Sciatic nerve (tissue), 2 donors: ENCODE results near the gene SNX13. TPM values are rescaled to one million over a fixed set of nuclear protein-coding genes. Genes with fewer than 3 reads are reported as not detected.
"Not testable (repeated sequence)": the region's sequence is repeated elsewhere in the genome, so short reads cannot be mapped to it uniquely, and the experiment has no call there.

Experiments used
- ATAC-seq: fragments of 200-7000 bp; cut with Tn5 transposase; one replicate; pipeline ENCODE4 v1.9.1; 2020; ENCODE audit warnings: mild to moderate bottlenecking, moderate library complexity
- DNase-seq: peaks from one replicate; pipeline ENCODE4 v3.0.0-alpha.2; 2020; ENCODE audit warnings: low spot score
- intact Hi-C: fragments of 100-400 bp; cut with DNase I; formaldehyde crosslinking; loops from one replicate; pipeline ENCODE4 v1.14.2; 2022
- total RNA-seq: library from RNA; stranded (reverse); fragmentation: NEBNext Ultra II Directional; extraction: Animal tissue kit (Norgen Biotek cat#: 25700); gene quantifications from one replicate; pipeline ENCODE4 v1.2.1, GENCODE V29; 2021
- donor health status: DM: no; HTN: no; CAD: no.
- donor health status: DM: no; HTN: no; CAD: no.

Gene SNX13
- total RNA-seq, 1 donor from 2014 or later: 65.4 TPM

DNA sequence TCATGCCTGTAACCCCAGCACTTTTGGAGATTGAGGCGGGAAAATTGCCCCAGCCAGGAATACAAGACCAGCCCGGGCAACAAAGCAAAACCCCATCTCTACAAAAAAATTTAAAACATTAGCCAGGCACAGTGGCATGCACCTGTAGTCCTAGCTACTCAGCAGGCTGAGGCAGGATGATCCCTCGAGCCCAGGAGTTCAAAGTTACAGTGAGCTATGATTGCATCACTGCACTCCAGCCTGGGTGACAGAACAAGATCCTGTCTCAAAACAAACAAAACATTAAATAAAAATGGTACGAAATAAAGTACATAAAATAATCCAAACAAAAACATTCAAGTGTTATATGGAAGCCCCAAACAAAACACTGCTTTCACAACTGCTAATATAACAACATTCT is 125.0 kb downstream of the SNX13 start:
- ATAC-seq: no peak
- no peak for DNase-seq
- intact Hi-C loops: no loop called here

- intact Hi-C loops: no loop called here
- DNase-seq: no peak
- no peak for ATAC-seq
Measured at GRCh38 chr7:17814058-17814457, 126.2 kb downstream of the SNX13 start.

DNA sequence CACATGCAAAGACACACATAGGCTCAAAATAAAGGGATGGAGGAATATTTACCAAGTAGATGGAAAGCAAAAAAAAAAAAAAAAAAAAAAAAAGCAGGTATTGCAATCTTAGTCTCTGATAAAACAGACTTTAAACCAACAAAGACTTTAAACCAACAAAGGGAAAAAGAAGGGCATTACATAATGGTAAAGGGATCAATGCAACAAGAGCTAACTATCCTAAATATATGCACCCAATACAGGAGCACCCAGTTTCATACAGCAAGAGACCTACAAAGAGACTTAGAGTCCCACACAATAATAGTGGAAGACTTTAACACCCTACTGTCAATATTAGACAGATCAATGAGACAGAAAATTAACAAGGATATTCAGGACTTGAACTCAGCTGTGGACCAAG is 131.1 kb downstream of the SNX13 start:
- DNase-seq, ATAC-seq, intact Hi-C loops: not testable (repeated sequence)

DNA sequence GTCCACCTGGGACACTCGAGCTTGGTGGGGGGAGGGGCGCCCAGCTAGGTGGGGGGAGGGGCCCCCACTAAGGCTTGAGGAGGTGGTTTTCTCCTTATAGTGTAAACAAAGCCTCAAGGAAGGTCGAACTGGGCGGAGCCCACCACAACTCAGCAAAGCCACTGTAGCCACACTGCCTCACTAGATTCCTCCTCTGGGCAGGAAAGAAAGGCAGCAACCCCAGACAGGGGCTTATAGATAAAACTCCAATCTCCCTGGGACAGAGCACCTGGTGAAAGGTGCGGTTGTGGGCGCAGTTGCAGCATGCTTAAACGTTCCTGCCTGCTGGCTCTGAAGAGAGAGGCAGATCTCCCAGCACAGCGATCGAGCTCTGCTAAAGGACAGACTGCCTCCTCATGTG is 133.1 kb downstream of the SNX13 start:
- ATAC-seq: no peak
- DNase-seq: no peak
- intact Hi-C loops: no loop called here

- no peak for ATAC-seq
- intact Hi-C loops: no loop called here
- DNase-seq: no peak
Measured at GRCh38 chr7:17806631-17807030, 133.7 kb downstream of the SNX13 start.

DNA sequence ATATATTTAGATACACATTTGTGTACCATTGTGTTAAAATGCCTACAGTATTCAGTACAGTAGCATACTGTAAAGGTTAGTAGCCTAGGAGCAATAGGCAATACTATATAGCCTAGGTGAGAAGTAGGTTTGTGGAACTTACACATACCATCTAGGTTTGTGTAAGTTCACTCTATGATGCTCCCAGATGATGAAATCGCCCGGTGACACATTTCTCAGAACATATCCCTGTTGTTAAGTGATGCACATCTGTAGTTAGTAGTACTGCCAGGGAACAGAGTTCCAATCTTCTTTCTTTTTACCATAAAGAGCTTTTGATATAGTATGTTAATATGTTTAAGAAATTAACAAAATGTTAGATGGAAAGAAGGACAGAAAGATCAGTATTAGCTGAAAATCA is 138.2 kb downstream of the SNX13 start:
- intact Hi-C loops: no loop called here
- no peak for ATAC-seq
- no peak for DNase-seq

DNA sequence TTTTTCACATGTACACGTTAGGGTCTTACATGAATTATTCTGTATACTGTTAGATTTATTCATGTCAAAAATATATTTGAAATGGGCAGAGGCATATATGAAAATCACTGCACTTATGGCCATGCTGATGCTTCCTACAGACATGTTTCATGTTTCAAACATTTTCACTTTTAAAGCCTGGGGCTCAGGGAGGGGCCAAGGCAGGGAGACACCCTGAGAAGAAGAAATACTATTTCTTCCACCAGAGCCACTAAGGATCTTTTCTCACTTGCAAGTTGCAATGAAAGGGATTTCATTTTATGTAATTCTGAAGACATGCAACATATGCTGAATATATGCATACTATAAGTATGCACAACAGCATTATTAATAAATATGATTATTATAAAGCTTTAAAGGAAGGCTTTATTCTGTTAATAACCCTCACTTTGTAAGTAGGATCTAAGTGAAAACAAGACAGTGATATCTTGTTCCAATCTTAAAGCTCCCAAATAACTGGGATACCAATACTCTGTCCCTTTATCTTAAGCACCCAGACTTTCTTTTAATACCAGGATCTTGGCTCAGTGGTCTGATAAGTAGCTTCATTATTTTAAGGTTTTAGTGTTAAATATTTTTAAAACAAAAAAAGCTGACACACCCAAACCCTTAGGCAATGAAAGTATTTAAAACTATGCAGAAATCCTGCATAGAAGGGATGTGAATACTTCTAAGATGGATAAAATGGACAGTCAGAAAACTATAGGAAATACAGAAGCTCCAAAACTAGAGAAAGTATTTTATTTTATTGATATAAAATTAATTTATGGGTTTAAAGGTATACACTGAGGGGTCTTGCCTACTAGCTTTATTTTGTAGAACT is 148.0 kb downstream of the SNX13 start:
- intact Hi-C loops: no loop called here
- ATAC-seq (no peak), DNase-seq (no peak)

- intact Hi-C loops: no loop called here
- ATAC-seq: no peak
Measured at GRCh38 chr7:17787257-17787656, 153.0 kb downstream of the SNX13 start.

GRCh38 chr7:17786314-17786852 is 153.9 kb downstream of the SNX13 start:
- DNase-seq (no peak), ATAC-seq (no peak)
- intact Hi-C loops: no loop called here

More at GRCh38 chr7:17787257-17787656, 153.0 kb downstream of the SNX13 start:
- DNase-seq: no peak

GRCh38 chr7:17782216-17782549 is 158.1 kb downstream of the SNX13 start:
- intact Hi-C loops: no loop called here
- no peak for DNase-seq

GRCh38 chr7:17781491-17782215 is 158.6 kb downstream of the SNX13 start:
- ATAC-seq (no peak), DNase-seq (no peak)
- intact Hi-C loops: no loop called here

More at GRCh38 chr7:17782216-17782549, 158.1 kb downstream of the SNX13 start:
- no peak for ATAC-seq

GRCh38 chr7:17779381-17779780 is 160.9 kb downstream of the SNX13 start:
- ATAC-seq (no peak), DNase-seq (no peak)
- intact Hi-C loops: no loop called here

DNA sequence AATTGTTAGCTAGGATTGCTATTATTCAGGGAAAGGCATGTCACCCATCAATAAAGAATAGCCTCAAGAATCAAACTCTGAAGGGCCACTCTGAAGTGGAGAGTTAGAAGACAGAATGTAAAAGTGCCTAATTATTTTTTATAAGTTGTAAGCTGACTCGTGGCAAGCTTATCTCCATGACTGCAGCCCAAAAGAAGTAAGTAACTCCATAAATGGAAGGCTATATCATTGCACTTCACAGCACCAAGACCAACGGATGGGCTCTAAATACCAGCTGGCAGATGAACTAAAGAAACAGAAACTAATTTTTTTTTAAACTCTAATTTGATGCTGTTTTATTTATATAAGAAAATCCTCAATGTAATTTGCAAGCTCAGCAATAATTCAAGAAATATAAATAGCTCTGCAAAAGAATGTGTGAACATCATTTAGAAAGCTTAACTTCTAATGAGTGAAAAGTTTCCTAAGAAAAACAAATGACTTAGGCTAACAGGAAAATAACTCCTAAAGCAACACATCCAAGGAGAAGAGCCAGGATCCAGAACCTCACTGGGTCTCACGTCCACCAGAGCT is 165.5 kb downstream of the SNX13 start:
- DNase-seq: no peak
- intact Hi-C loops: no loop called here
- ATAC-seq: no peak

GRCh38 chr7:17774248-17774647 is 166.0 kb downstream of the SNX13 start:
- no peak for ATAC-seq
- intact Hi-C loops: no loop called here
- DNase-seq: no peak

DNA sequence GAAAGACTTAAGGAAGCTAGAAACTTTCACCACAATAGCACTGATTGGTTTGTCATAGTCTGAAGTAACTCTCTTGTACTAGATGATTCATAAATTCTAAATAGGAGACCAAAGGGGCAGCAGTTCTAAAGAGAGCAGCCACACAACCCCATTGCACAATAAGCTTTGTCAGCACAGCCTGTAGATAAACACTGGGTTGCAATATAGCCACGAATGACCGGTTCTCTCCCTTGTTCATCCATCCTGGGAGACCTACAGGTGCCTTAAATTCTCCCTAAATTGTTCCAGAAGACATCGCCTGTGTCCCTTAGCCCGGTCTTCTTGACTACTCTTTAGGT is 167.0 kb downstream of the SNX13 start:
- intact Hi-C loops: no loop called here
- peak; percentile 71 for ATAC-seq
- DNase-seq: no peak

GRCh38 chr7:17772581-17773288 is 167.6 kb downstream of the SNX13 start:
- ATAC-seq: peak; percentile 31
- intact Hi-C loops: no loop called here

DNA sequence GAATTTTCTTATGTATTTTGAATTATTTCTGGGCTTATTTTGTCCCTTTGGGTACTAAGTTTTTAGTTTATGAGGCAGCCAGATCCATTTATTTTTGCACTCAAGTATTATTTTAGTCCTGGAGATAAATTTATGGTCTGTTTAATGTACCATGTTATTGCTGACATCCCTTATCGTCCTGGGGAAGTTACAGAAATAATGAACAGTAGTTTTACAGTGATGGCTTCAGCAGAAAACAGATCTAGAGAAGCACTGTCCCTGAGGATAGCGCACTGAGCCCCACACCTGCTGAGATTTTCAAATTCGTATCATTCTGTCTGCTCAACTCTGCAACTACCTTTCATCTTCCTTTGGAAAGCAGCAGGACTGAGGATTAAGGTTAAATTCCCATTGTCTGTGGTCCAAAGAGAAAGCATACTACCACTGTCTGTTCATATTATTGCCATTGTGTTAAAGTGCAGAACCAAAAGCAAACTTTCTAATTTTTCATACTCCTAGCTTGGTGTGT is 168.3 kb downstream of the SNX13 start:
- intact Hi-C loops: no loop called here
- ATAC-seq: no peak

More at GRCh38 chr7:17772581-17773288, 167.6 kb downstream of the SNX13 start:
- DNase-seq: no peak

DNA sequence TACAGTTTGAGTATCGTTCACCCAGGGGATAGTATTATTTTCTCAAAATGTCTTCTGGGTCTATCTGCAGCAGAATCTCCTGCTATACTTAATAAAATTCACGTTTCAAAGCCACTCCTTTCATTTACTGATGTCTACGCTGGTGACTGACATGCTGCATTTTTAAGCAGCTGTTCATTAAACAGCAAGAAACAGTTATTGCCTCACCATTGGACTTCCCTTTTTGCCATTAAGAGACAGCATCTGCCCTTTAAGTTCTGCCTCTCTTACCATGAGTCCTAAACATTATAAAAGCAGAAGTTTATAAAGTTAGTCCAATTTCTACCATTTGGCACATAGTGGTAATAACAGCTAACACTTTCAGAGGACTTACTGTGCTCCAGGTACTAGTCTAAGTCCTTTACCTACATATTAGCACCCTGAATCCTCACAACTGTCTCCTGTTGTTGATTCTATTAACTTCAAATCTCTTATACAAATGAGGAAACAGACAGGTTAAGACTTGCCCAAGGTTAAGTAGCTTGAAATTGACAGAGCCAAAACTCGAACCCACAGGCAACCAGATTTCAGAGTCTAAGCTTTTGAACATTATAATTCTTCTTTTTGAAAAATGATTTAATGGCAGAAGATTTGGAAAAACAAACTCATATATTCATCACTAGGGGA is 169.5 kb downstream of the SNX13 start:
- peak; percentile 68 for ATAC-seq
- no peak for DNase-seq
- intact Hi-C loops: no loop called here

More for the DNA sequence above, 168.3 kb downstream of the SNX13 start:
- DNase-seq: no peak

GRCh38 chr7:17769918-17770317 is 170.4 kb downstream of the SNX13 start:
- DNase-seq (peak; percentile 66), ATAC-seq (peak; percentile 84)
- intact Hi-C loops: no loop called here
